AG08396 (cell line): ENCODE data around the gene CLEC10A.
"Not testable (repeated sequence)": the region's sequence is repeated elsewhere in the genome, so short reads cannot be mapped to it uniquely, and the experiment has no call there.

Experiments
- DNase-seq: peaks from one replicate; pipeline ENCODE4 v3.0.0; 2012; ENCODE audit warnings: low spot score, mixed read lengths

CLEC10A gene

GRCh38 chr17:7072406-7072805 lies 7.6 kb downstream of the CLEC10A start:
- DNase-seq = no peak

- DNase-seq = no peak
Measured at GRCh38 chr17:7070712-7071111, 9.3 kb downstream of the CLEC10A start.

GRCh38 chr17:7068268-7068667 lies 11.8 kb downstream of the CLEC10A start:
- no peak for DNase-seq

- no peak for DNase-seq
Measured at GRCh38 chr17:7067198-7067597, 12.9 kb downstream of the CLEC10A start.

GRCh38 chr17:7064261-7064660 lies 15.8 kb downstream of the CLEC10A start:
- DNase-seq = no peak

GRCh38 chr17:7063518-7064094 lies 16.4 kb downstream of the CLEC10A start:
- no peak for DNase-seq

GRCh38 chr17:7060165-7060891 lies 19.7 kb downstream of the CLEC10A start:
- peak; percentile 50 for DNase-seq

GRCh38 chr17:7058831-7059447 lies 21.1 kb downstream of the CLEC10A start:
- no peak for DNase-seq

GRCh38 chr17:7056386-7056785 lies 23.7 kb downstream of the CLEC10A start:
- DNase-seq = no peak

GRCh38 chr17:7050583-7050982 lies 29.5 kb downstream of the CLEC10A start:
- not testable (repeated sequence) for DNase-seq

GRCh38 chr17:7048968-7049367 lies 31.1 kb downstream of the CLEC10A start:
- no peak for DNase-seq

- DNase-seq = no peak
Measured at GRCh38 chr17:7047566-7047965, 32.5 kb downstream of the CLEC10A start.

- not testable (repeated sequence) for DNase-seq
Measured at GRCh38 chr17:7046725-7047397, 33.2 kb downstream of the CLEC10A start.

- DNase-seq = no peak
Measured at GRCh38 chr17:7046127-7046724, 33.8 kb downstream of the CLEC10A start.

GRCh38 chr17:7045492-7046126 lies 34.4 kb downstream of the CLEC10A start:
- peak; percentile 71 for DNase-seq

GRCh38 chr17:7043497-7044198 lies 36.4 kb downstream of the CLEC10A start, which contains the start of gene SLC16A11:
Gene SLC16A11, minus strand, starts transcription at chr17:7044092. Its CDS starts 579 bp downstream, at chr17:7043513.
- DNase-seq = peak; percentile 62

GRCh38 chr17:7043182-7043496 lies 36.9 kb downstream of the CLEC10A start:
- DNase-seq = no peak

GRCh38 chr17:7042501-7043181 lies 37.4 kb downstream of the CLEC10A start:
- DNase-seq = no peak

GRCh38 chr17:7041607-7042500 lies 38.2 kb downstream of the CLEC10A start:
- DNase-seq = no peak

- DNase-seq = no peak
Measured at GRCh38 chr17:7039832-7040231, 40.2 kb downstream of the CLEC10A start.
